Caco-2 (cell line): ENCODE measurements around the gene MAP2K2. TPM values are rescaled to one million over a fixed set of nuclear protein-coding genes. Genes with fewer than 3 reads are reported as not detected.

ENCODE experiments used
- BruUV-seq: library from RNA; stranded (reverse); fragments of 400-500 nt; replicated peaks from 2 replicates; lab custom pipeline; 2021; lab: Mats Ljungman, UMichigan
- CTCF ChIA-PET: fragments of 300-600 bp; sonication (Branson Sonifier 250); formaldehyde crosslinking; loops from one replicate; lab custom pipeline; 2022; ENCODE audit warnings: antibody characterized with exemption; lab: Charles Lee
- POLR2A ChIA-PET: fragments of 300-600 bp; sonication (Branson Sonifier 250); formaldehyde crosslinking; loops from one replicate; lab custom pipeline; 2022; ENCODE audit warnings: antibody characterized with exemption; lab: Charles Lee
- DNase-seq, 2 experiments: peaks; one replicate each; pipeline versions ENCODE4 v3.0.0 to v3.0.0-alpha.2; 2020 to 2022
- H3K27me3 ChIP-seq: replicated peaks from 2 replicates; pipeline ENCODE4 v1.6.0; 2011; ENCODE audit warnings: low read length; ENCODE audit not compliant: control insufficient read depth, insufficient read depth
- H3K36me3 ChIP-seq: 2 replicates; pipeline ENCODE4 v1.5.1; 2011; ENCODE audit warnings: low read length; ENCODE audit not compliant: control insufficient read depth, insufficient read depth
- H3K4me1 ChIP-seq: fragments of 250-450 bp; sonication (Bioruptor Pico); 2 replicates; pipeline ENCODE4 v1.5.1; 2020; ENCODE audit warnings: mild to moderate bottlenecking
- H3K4me3 ChIP-seq: 2 replicates; pipeline ENCODE4 v1.5.1; 2011; ENCODE audit warnings: low read depth, mild to moderate bottlenecking, control low read depth, low read length
- H3K9me3 ChIP-seq: fragments of 250-450 bp; sonication (Bioruptor Pico); 2 replicates; pipeline ENCODE4 v1.5.1; 2020; ENCODE audit warnings: mild to moderate bottlenecking, moderate library complexity
- H3K27ac Mint-ChIP-seq: one replicate; pipeline ENCODE4 v1.8.0; 2022; ENCODE audit warnings: mixed read lengths; ENCODE audit not compliant: unreplicated experiment
- H3K27me3 Mint-ChIP-seq: one replicate; pipeline ENCODE4 v1.8.0; 2022; ENCODE audit warnings: mixed read lengths; ENCODE audit not compliant: insufficient read depth, unreplicated experiment
- H3K36me3 Mint-ChIP-seq: one replicate; pipeline ENCODE4 v1.8.0; 2022; ENCODE audit warnings: mild to moderate bottlenecking, mixed read lengths; ENCODE audit not compliant: insufficient read depth, unreplicated experiment
- H3K4me1 Mint-ChIP-seq: one replicate; pipeline ENCODE4 v1.8.0; 2022; ENCODE audit warnings: low read depth, mixed read lengths; ENCODE audit not compliant: unreplicated experiment
- H3K4me3 Mint-ChIP-seq: one replicate; pipeline ENCODE4 v1.8.0; 2022; ENCODE audit warnings: mild to moderate bottlenecking, moderate library complexity, mixed read lengths; ENCODE audit not compliant: unreplicated experiment
- H3K9me3 Mint-ChIP-seq: one replicate; pipeline ENCODE4 v1.8.0; 2022; ENCODE audit warnings: mixed read lengths; ENCODE audit not compliant: unreplicated experiment
- CTCF ChIP-seq, 2 experiments: fragments of 200-600 bp in 1 of 2; IDR thresholded peaks; 1 replicate in 1 of 2; 2 replicates in 1 of 2; pipeline versions ENCODE4 v1.5.1 to v1.8.0; 2011 to 2022; ENCODE audit warnings: antibody characterized with exemption in 1 of 2, control low read depth in 1 of 2, inconsistent platforms in 1 of 2, low read depth in 1 of 2, low read length in 1 of 2, mild to moderate bottlenecking in 1 of 2, moderate library complexity in 1 of 2; ENCODE audit not compliant: insufficient read depth in 1 of 2, severe bottlenecking in 1 of 2, unreplicated experiment in 1 of 2
- intact Hi-C: fragments of 100-400 bp; cut with micrococcal nuclease; formaldehyde crosslinking; loops from one replicate; pipeline ENCODE4 v1.10.0; 2022; ENCODE audit not compliant: unreplicated experiment
- total RNA-seq: library from RNA; stranded (reverse); gene quantifications from 2 replicates; pipeline ENCODE4 v1.2.3, GENCODE V29; 2022

The MAP2K2 gene
- total RNA-seq, 1 experiment from 2014 or later = 149 TPM

GRCh38 chr19:4140237-4140711 is 16.4 kb upstream of the MAP2K2 start:
- no TSS peak for BruUV-seq
- Mint-ChIP-seq H3K4me3 (no peak overlapping the region), H3K4me1 (peaks cover 8% of the 10 kb centered on the region), H3K27me3 (no peaks in the 10 kb centered on the region), H3K9me3 (no peaks in the 10 kb centered on the region), H3K36me3 (peaks cover 4% of the 10 kb centered on the region), H3K27ac (no peak overlapping the region)
- no peak overlapping the region for H3K4me3 ChIP-seq
- H3K36me3 ChIP-seq = no peaks in the 10 kb centered on the region
- peak; percentile 34 to 75 for TF ChIP-seq CTCF (IDR thresholded peaks at IDR 0.05; ENCODE audit: insufficient read depth in 1 of 2, low read depth in 1 of 2, low read length in 1 of 2, severe bottlenecking in 1 of 2, unreplicated experiment in 1 of 2)
- intact Hi-C loops = no loop called here
- no peaks in the 10 kb centered on the region for H3K27me3 ChIP-seq
- ChIA-PET CTCF (interaction anchor here (0.5 to 1.8 kb wide), 20 partner anchors 8 to 1663 kb away, joined by 3 to 15 read pairs (median 3); partner anchors contain the start of genes DAPK3, KDM4B and YJU2), POLR2A (interaction anchor here (0.6 to 1.0 kb wide), 2 partner anchors 9 to 970 kb away, joined by 3 to 4 read pairs; no protein-coding TSS in a partner anchor)
- H3K4me1 ChIP-seq = peaks cover 10% of the 10 kb centered on the region
- H3K9me3 ChIP-seq = no peaks in the 10 kb centered on the region
- DNase-seq = peak; percentile 60 to 61

GRCh38 chr19:4139614-4140236 is 15.8 kb upstream of the MAP2K2 start:
- peaks cover 10% of the 10 kb centered on the region for H3K4me1 ChIP-seq
- CTCF ChIA-PET = interaction anchor here (0.5 to 1.8 kb wide), 16 partner anchors 9 to 1663 kb away, joined by 3 to 15 read pairs (median 4); partner anchors contain the start of genes DAPK3 and YJU2
- H3K4me3 Mint-ChIP-seq = no peak overlapping the region
- H3K27me3 ChIP-seq = no peaks in the 10 kb centered on the region
- no peaks in the 10 kb centered on the region for H3K9me3 Mint-ChIP-seq
- no peak overlapping the region for H3K27ac Mint-ChIP-seq
- H3K36me3 Mint-ChIP-seq = peaks cover 4% of the 10 kb centered on the region
- no peaks in the 10 kb centered on the region for H3K27me3 Mint-ChIP-seq
- peaks cover 8% of the 10 kb centered on the region for H3K4me1 Mint-ChIP-seq
- H3K4me3 ChIP-seq = no peak overlapping the region
- intact Hi-C loops = no loop called here
- peak; percentile 77 to 86 for TF ChIP-seq CTCF (IDR thresholded peaks at IDR 0.05; ENCODE audit: insufficient read depth in 1 of 2, low read depth in 1 of 2, low read length in 1 of 2, severe bottlenecking in 1 of 2, unreplicated experiment in 1 of 2)
- POLR2A ChIA-PET = no interaction called here
- H3K9me3 ChIP-seq = no peaks in the 10 kb centered on the region
- H3K36me3 ChIP-seq = no peaks in the 10 kb centered on the region
- peak; percentile 82 to 86 for DNase-seq
- no TSS peak for BruUV-seq

DNA sequence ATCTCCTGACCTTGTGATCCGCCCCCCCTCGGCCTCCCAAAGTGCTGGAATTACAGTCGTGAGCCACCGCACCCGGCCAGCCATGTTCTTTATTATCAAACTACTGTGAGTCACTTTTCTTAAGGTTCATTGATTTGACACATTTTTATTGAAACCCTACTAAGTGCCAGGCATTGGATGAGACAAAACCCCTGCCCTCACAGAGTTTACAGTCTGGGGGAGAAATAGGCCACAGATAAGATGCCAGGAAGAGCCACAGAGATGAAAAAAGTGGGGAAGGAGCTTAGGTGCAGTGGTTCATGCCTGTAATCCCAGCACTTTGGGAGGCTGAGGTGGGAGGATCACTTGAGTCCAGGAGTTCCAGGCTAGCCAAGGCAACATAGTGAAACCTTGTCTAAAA is 14.5 kb upstream of the MAP2K2 start:
- TF ChIP-seq CTCF (IDR thresholded peaks at IDR 0.05; ENCODE audit: insufficient read depth in 1 of 2, low read depth in 1 of 2, low read length in 1 of 2, severe bottlenecking in 1 of 2, unreplicated experiment in 1 of 2) = no peak
- Mint-ChIP-seq H3K4me3 (no peak overlapping the region), H3K27me3 (no peaks in the 10 kb centered on the region), H3K27ac (no peak overlapping the region), H3K4me1 (peaks cover 8% of the 10 kb centered on the region), H3K36me3 (peaks cover under 1% of the 10 kb centered on the region), H3K9me3 (no peaks in the 10 kb centered on the region)
- H3K9me3 ChIP-seq = no peaks in the 10 kb centered on the region
- H3K27me3 ChIP-seq = no peaks in the 10 kb centered on the region
- no peaks in the 10 kb centered on the region for H3K4me1 ChIP-seq
- BruUV-seq = no TSS peak
- no peak for DNase-seq
- POLR2A ChIA-PET = interaction anchor here (0.7 kb wide), 1 partner anchor 143 kb away, joined by 4 read pairs; no protein-coding TSS in a partner anchor
- H3K4me3 ChIP-seq = no peak overlapping the region
- H3K36me3 ChIP-seq = no peaks in the 10 kb centered on the region
- CTCF ChIA-PET = interaction anchor here (0.6 kb wide), 1 partner anchor 18 kb away, joined by 5 read pairs; no protein-coding TSS in a partner anchor
- intact Hi-C loops = no loop called here
